K562 (cell line): ENCODE data around the gene CDC25B. TPM values are rescaled to one million over a fixed set of nuclear protein-coding genes. Genes with fewer than 3 reads are reported as not detected.

Experiments used
- ATF7 ChIP-seq: fragments of 450-650 bp; IDR thresholded peaks from 2 replicates; pipeline ENCODE4 v1.7.1; 2014; ENCODE audit warnings: mild to moderate bottlenecking, moderate library complexity
- BRD9 ChIP-seq: fragments of 450-650 bp; IDR thresholded peaks from 2 replicates; pipeline ENCODE4 v1.6.1; 2018; ENCODE audit warnings: low read depth; ENCODE audit not compliant: partially characterized antibody
- CBX8 ChIP-seq: fragments of 200-600 bp; sonication (generic); IDR thresholded peaks from 2 replicates; pipeline ENCODE4 v1.6.1; 2012; ENCODE audit warnings: borderline replicate concordance, mixed run types, low read depth, mild to moderate bottlenecking, moderate library complexity, mixed read lengths, low read length, control low read depth, inconsistent platforms; ENCODE audit not compliant: poor library complexity, severe bottlenecking; ENCODE audit errors: extremely low read depth
- CHD1 ChIP-seq: fragments of 200-600 bp; sonication (generic); IDR thresholded peaks from one replicate; pipeline ENCODE4 v1.6.1; 2012; ENCODE audit warnings: mild to moderate bottlenecking, moderate library complexity, low read length, inconsistent platforms
- CREM ChIP-seq: IDR thresholded peaks from 2 replicates; pipeline ENCODE4 v1.6.1; 2014; ENCODE audit warnings: antibody characterized with exemption, low read depth
- DACH1 ChIP-seq: fragments of 450-650 bp; IDR thresholded peaks from 2 replicates; pipeline ENCODE4 v1.6.1; 2018; ENCODE audit not compliant: partially characterized antibody
- DPF2 ChIP-seq: fragments of 450-650 bp; IDR thresholded peaks from 2 replicates; pipeline ENCODE4 v1.6.1; 2016
- ELF1 ChIP-seq: fragments of 200-800 bp; sonication (Bioruptor generic); IDR thresholded peaks from 2 replicates; pipeline ENCODE4 v1.6.1; 2016; ENCODE audit warnings: missing genetic modification characterization, missing compliant biosample characterization
- ETV5 ChIP-seq: sonication (generic); formaldehyde crosslinking; IDR thresholded peaks from 2 replicates; pipeline ENCODE4 v1.4.0; 2020; ENCODE audit warnings: low read depth, mild to moderate bottlenecking, missing genetic modification reagents
- GATAD2B ChIP-seq: fragments of 450-650 bp; IDR thresholded peaks from 2 replicates; pipeline ENCODE4 v1.6.1; 2017; ENCODE audit warnings: mild to moderate bottlenecking, borderline replicate concordance
- GTF2E2 ChIP-seq: fragments of 200-800 bp; sonication (Bioruptor generic); IDR thresholded peaks from 2 replicates; pipeline ENCODE4 v1.6.1; 2016; ENCODE audit warnings: missing genetic modification characterization, missing compliant biosample characterization
- HDAC1 ChIP-seq, 2 experiments: fragments of 450-650 bp; IDR thresholded peaks; 2 replicates each; pipeline ENCODE4 v1.6.1; 2016 to 2017; ENCODE audit warnings: inconsistent platforms in 1 of 2, mild to moderate bottlenecking in 1 of 2, moderate library complexity in 1 of 2
- IRF2 ChIP-seq: sonication (generic); formaldehyde crosslinking; IDR thresholded peaks from 2 replicates; pipeline ENCODE4 v1.8.1; 2022; ENCODE audit warnings: mild to moderate bottlenecking, missing genetic modification reagents
- KDM1A ChIP-seq, 2 experiments: fragments of 450-650 bp; IDR thresholded peaks; 2 replicates each; pipeline ENCODE4 v1.6.1; 2016; ENCODE audit warnings: mild to moderate bottlenecking in 2 of 2
- LCOR ChIP-seq: sonication (generic); formaldehyde crosslinking; IDR thresholded peaks from 2 replicates; pipeline ENCODE4 v1.8.0; 2022; ENCODE audit warnings: mild to moderate bottlenecking, missing genetic modification reagents
- MTA1 ChIP-seq: fragments of 450-650 bp; IDR thresholded peaks from 2 replicates; pipeline ENCODE4 v1.6.1; 2017; ENCODE audit warnings: borderline replicate concordance
- PHF21A ChIP-seq: fragments of 450-650 bp; IDR thresholded peaks from 2 replicates; pipeline ENCODE4 v1.6.1; 2017; ENCODE audit warnings: low read depth, borderline replicate concordance
- POLR2A ChIP-seq: fragments of 450-650 bp; conservative IDR thresholded peaks from 2 replicates; pipeline ENCODE4 v1.6.1; 2016
- SMARCC2 ChIP-seq: fragments of 450-650 bp; IDR thresholded peaks from 2 replicates; pipeline ENCODE4 v1.6.1; 2017; ENCODE audit warnings: antibody characterized with exemption, moderate library complexity, mild to moderate bottlenecking, low read depth
- SP1 ChIP-seq: sonication (generic); formaldehyde crosslinking; IDR thresholded peaks from 2 replicates; pipeline ENCODE4 v1.8.1; 2022; ENCODE audit warnings: mild to moderate bottlenecking, missing genetic modification reagents
- TAF1 ChIP-seq: IDR thresholded peaks from 2 replicates; pipeline ENCODE4 v1.6.1; 2011; ENCODE audit warnings: mild to moderate bottlenecking, low read length, moderate library complexity; ENCODE audit not compliant: insufficient read depth, control insufficient read depth, severe bottlenecking; ENCODE audit errors: extremely low read depth
- TOE1 ChIP-seq, 2 experiments: fragments of 450-650 bp in 1 of 2; sonication (generic) in 1 of 2; formaldehyde crosslinking in 1 of 2; IDR thresholded peaks; 2 replicates each; pipeline versions ENCODE4 v1.7.1 to v1.8.0; 2016 to 2022; ENCODE audit warnings: borderline replicate concordance in 2 of 2, mild to moderate bottlenecking in 2 of 2, antibody characterized with exemption in 1 of 2, inconsistent platforms in 1 of 2, low read depth in 1 of 2, missing genetic modification reagents in 1 of 2, moderate library complexity in 1 of 2
- ZNF644 ChIP-seq: fragments of 200-800 bp; sonication (Bioruptor generic); IDR thresholded peaks from 2 replicates; pipeline ENCODE4 v1.6.1; 2016; ENCODE audit warnings: low read depth, missing genetic modification characterization, missing compliant biosample characterization
- polyA plus RNA-seq, 8 experiments: library from polyadenylated mRNA; depleted of rRNA in 4 of 8; stranded (reverse) in 5 of 8; unstranded in 3 of 8; fragments of >200 nt; fragmentation: Nextera tagmentation in 2 of 8; fragmentation: Illumina TruSeq in 1 of 8; extraction: Ambion mirVana in 2 of 8; extraction: Trizol in 1 of 8; gene quantifications; 2 replicates each; pipeline versions ENCODE4 v1.2.1 to v1.2.3, GENCODE V29; 2011 to 2014; ENCODE audit warnings: inconsistent platforms in 1 of 8, missing spikeins in 1 of 8
- total RNA-seq, 7 experiments: library from RNA; depleted of rRNA in 6 of 7; stranded (reverse); fragments of >200 nt in 6 of 7; fragmentation: Illumina TruSeq in 2 of 7; extraction: Trizol in 2 of 7; gene quantifications; 2 replicates each; pipeline versions ENCODE4 v1.2.1 to v1.2.3, GENCODE V29; 2011 to 2021; ENCODE audit warnings: low replicate concordance in 1 of 7
- TF ChIP-seq, protein P1 (sequence below): sonication (generic); formaldehyde crosslinking; IDR thresholded peaks from 2 replicates; pipeline ENCODE4 v1.9.0; 2022; ENCODE audit warnings: mild to moderate bottlenecking, missing genetic modification reagents
- TF ChIP-seq, protein P2 (sequence below), 2 experiments: IDR thresholded peaks; 2 replicates each; pipeline ENCODE4 v1.6.1; 2011; ENCODE audit warnings: borderline replicate concordance in 1 of 2, control low read depth in 1 of 2, low read depth in 1 of 2, low read length in 1 of 2, mild to moderate bottlenecking in 1 of 2, mixed read lengths in 1 of 2, moderate library complexity in 1 of 2; ENCODE audit not compliant: insufficient read depth in 1 of 2, insufficient read length in 1 of 2, poor library complexity in 1 of 2, severe bottlenecking in 1 of 2; ENCODE audit errors: extremely low read depth in 1 of 2
- TF ChIP-seq, protein P3 (sequence below): sonication (generic); formaldehyde crosslinking; IDR thresholded peaks from 2 replicates; pipeline ENCODE4 v1.8.0; 2022; ENCODE audit warnings: mild to moderate bottlenecking, low read depth, missing genetic modification reagents

CDC25B gene
- total and polyA plus RNA-seq, 9 of the 15 experiments (the other 6 are each of a cell fraction or from before 2014, with no cell fraction given): 2.3 to 35.7 (median 9.5) TPM

DNA sequence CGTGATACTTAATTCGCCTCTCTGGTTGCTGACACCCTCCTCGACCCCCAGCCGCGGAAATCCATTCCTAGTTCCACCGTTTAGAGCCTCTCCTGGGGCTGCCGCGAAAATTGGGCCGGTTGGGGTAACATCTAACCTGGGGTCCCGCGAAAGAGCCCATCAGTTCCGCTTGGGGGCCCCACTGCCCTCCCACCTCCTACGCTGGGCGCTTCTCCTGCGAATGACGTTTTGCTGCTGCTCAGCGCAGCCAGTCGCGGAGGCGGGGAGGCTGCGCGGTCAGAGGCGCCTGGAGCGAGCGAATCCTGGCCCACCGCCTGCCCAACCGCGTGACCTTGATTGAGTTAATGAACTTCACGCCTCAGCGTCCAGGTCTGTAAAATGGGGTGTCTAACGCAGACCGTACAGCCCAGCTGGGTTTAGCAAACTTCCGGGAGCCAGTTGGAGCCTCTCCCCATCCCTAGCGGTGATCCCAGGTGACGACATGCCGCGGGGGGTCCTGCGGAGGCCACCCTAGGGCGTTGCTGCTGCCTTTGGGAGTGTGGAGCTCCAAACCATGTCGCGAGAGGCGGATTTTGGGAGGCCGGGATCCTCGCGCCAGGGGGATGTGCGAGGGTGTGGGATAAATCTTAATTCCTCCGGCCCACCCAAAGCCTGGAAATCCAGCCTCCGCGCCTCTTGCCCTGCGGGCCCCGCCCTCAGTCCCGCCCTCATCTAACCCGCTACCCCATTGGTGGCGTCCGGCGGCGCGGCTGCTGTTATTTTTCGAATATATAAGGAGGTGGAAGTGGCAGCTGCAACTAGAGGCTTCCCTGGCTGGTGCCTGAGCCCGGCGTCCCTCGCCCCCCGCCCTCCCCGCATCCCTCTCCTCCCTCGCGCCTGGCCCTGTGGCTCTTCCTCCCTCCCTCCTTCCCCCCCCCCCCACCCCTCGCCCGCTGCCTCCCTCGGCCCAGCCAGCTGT is at the start of gene CDC25B (continued):
- peak; percentile 73 for TF ChIP-seq CHD1
- TF ChIP-seq, protein P1, sequence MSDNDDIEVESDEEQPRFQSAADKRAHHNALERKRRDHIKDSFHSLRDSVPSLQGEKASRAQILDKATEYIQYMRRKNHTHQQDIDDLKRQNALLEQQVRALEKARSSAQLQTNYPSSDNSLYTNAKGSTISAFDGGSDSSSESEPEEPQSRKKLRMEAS (CRISPR knock-in tag): peak; percentile 85
- peak; percentile 89 to 96 for TF ChIP-seq KDM1A (IDR thresholded peaks at IDR 0.05)
- TF ChIP-seq ZNF644 (tag): no peak
- TF ChIP-seq, protein P2, sequence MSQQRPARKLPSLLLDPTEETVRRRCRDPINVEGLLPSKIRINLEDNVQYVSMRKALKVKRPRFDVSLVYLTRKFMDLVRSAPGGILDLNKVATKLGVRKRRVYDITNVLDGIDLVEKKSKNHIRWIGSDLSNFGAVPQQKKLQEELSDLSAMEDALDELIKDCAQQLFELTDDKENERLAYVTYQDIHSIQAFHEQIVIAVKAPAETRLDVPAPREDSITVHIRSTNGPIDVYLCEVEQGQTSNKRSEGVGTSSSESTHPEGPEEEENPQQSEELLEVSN (IDR thresholded peaks at IDR 0.05; ENCODE audit: borderline replicate concordance in 1 of 2, extremely low read depth in 1 of 2, insufficient read depth in 1 of 2, insufficient read length in 1 of 2, low read depth in 1 of 2, low read length in 1 of 2, poor library complexity in 1 of 2, severe bottlenecking in 1 of 2): peak; percentile 30 to 87
- peak; percentile 64 for TF ChIP-seq CREM
- peak; percentile 92 for TF ChIP-seq SP1 (CRISPR knock-in tag)
- TF ChIP-seq POLR2A: peak; percentile 66
- no peak for TF ChIP-seq IRF2 (CRISPR knock-in tag)
- TF ChIP-seq ATF7: peak; percentile 89
- no peak for TF ChIP-seq GTF2E2 (tag)
- TF ChIP-seq GATAD2B: 0 out of 2 replicates have a peak, but pooled peaks have one; percentile 18
- TF ChIP-seq LCOR (CRISPR knock-in tag): peak; percentile 69; the same call in 1 of the 2 replicates
- peak; percentile 31 for TF ChIP-seq BRD9
- peak; percentile 82 for TF ChIP-seq TOE1 (IDR thresholded peaks at IDR 0.05; ENCODE audit: borderline replicate concordance)
- no peak for TF ChIP-seq TOE1 (CRISPR knock-in tag; IDR thresholded peaks at IDR 0.05; ENCODE audit: borderline replicate concordance, low read depth)
- 0 out of 2 replicates have a peak, but pooled peaks have one; percentile 42 for TF ChIP-seq MTA1
- peak; percentile 83 for TF ChIP-seq ETV5
- TF ChIP-seq, protein P3, sequence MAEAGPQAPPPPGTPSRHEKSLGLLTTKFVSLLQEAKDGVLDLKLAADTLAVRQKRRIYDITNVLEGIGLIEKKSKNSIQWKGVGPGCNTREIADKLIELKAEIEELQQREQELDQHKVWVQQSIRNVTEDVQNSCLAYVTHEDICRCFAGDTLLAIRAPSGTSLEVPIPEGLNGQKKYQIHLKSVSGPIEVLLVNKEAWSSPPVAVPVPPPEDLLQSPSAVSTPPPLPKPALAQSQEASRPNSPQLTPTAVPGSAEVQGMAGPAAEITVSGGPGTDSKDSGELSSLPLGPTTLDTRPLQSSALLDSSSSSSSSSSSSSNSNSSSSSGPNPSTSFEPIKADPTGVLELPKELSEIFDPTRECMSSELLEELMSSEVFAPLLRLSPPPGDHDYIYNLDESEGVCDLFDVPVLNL (CRISPR knock-in tag): peak; percentile 95
- TF ChIP-seq HDAC1 (IDR thresholded peaks at IDR 0.05): peak in 1 of 2 experiments; percentile 78; a peak in 2 of 4 replicates
- no peak for TF ChIP-seq SMARCC2
- TF ChIP-seq PHF21A: 0 out of 2 replicates have a peak, but pooled peaks have one; percentile 27
- TF ChIP-seq DPF2: peak; percentile 29; the same call in 1 of the 2 replicates
- TF ChIP-seq ELF1 (tag): peak; percentile 65; the same call in 1 of the 2 replicates
- TF ChIP-seq TAF1: peak; percentile 21
- TF ChIP-seq CBX8: no peak
- TF ChIP-seq DACH1: peak; percentile 82
